Measurements from ENCODE around the gene DNAJC30. TPM values are rescaled to one million over a fixed set of nuclear protein-coding genes. Genes with fewer than 3 reads are reported as not detected.
A peak's percentile ranks its signal among the peaks of the same experiment; 100 is the strongest.
"Not testable (repeated sequence)": the region's sequence is repeated elsewhere in the genome, so short reads cannot be mapped to it uniquely, and the experiment has no call there.

Gene DNAJC30
- total RNA-seq, 1 donor from 2014 or later: 9.5 TPM

DNA sequence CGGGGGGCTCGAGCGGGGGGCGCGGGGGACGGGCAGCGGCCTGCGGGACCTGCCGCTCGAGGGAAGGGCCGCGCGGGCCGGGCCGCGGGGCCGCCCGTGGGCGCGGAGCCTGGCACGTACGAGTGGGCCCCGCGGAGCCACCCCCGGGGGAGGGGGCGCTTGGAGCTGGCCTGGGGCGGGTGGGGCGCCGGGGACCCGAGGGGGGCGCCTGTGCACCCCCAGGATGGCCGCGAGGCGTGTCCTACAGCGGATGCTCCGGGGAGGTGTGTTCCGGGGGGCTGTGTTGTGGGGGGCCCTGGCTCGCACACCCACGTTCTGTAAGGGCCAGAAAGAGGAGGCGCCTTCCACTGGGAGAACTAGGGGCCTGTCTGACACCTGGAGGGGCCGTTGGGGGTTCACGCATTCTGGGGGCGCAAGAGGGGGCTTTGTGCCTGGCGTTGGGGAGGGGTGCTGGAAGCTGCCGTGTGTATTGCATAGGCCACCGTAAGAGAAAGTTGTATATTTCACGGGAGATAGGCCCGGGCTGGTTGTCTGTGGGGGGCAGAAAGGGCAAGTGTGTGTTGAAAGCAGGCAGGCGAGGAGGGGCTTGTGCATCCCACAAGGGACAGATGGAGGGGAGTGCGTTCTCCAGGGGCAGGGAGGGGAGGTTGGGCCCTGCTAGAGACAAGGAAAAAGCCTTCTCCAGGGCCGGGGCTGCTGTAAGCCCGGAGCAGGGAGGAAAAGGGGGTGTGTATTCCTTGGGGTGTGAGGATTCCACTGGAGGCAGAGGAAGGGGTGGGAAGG, 15.0 kb downstream of the DNAJC30 start:
- H3K27ac Mint-ChIP-seq (ENCODE audit: unreplicated experiment): peak overlapping the region; percentile 59

DNA sequence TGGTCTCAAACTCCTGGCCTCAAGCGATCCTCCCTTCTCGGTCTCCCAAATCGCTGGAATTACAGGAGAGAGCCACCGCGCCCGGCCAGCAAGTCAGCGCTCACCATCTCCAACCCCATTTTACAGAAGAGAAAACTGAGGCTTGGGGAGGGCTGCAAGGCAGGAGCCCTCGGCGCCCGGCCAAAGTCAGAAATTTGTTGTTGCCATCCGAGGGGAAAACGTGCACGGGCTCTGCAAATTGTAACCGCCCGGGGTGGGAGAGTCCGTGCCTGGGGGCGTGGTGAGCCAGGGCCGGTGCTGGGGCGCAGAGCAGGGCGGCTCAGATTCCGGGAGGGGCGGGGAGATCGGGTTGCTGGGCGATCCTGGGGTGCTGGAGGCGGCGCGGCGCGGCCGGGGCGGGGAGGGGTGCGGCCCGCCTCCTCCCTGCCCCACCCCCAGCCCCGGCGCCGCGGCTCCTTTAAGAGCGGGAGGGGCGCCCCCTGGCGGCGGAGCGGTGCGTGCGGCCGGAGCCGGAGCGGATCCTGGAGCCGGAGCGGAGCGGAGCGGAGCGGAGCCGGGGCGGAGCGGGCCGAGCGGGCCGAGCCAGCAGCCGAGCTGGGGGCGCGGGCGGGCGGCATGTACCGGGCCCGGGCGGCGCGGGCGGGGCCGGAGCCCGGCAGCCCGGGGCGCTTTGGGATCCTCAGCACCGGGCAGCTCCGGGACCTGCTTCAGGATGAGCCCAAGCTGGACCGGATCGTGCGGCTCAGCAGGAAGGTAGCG, 15.7 kb downstream of the DNAJC30 start, which contains the start of gene VPS37D:
VPS37D (plus strand) TSS at position 488 of the 759 bp plus-strand sequence; CDS start at position 616, 128 bp downstream.
- TF ChIP-seq, protein P1, sequence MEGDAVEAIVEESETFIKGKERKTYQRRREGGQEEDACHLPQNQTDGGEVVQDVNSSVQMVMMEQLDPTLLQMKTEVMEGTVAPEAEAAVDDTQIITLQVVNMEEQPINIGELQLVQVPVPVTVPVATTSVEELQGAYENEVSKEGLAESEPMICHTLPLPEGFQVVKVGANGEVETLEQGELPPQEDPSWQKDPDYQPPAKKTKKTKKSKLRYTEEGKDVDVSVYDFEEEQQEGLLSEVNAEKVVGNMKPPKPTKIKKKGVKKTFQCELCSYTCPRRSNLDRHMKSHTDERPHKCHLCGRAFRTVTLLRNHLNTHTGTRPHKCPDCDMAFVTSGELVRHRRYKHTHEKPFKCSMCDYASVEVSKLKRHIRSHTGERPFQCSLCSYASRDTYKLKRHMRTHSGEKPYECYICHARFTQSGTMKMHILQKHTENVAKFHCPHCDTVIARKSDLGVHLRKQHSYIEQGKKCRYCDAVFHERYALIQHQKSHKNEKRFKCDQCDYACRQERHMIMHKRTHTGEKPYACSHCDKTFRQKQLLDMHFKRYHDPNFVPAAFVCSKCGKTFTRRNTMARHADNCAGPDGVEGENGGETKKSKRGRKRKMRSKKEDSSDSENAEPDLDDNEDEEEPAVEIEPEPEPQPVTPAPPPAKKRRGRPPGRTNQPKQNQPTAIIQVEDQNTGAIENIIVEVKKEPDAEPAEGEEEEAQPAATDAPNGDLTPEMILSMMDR (IDR thresholded peaks at IDR 0.05): peak; percentile 85
- H3K4me1 Mint-ChIP-seq (ENCODE audit: low read depth): peaks cover 18% of the 10 kb centered on the region
- peak within 1 kb of the TSS; percentile 59 for H3K27ac Mint-ChIP-seq (ENCODE audit: unreplicated experiment)
- H3K9me3 Mint-ChIP-seq (ENCODE audit: low read depth): peaks cover 7% of the 10 kb centered on the region
- H3K4me3 Mint-ChIP-seq (ENCODE audit: unreplicated experiment): peak within 1 kb of the TSS; percentile 82
- peak; percentile 91 for DNase-seq (ENCODE audit: low spot score)
- peaks cover 5% of the 10 kb centered on the region for H3K27me3 Mint-ChIP-seq (ENCODE audit: low read depth)
- peaks cover 1% of the 10 kb centered on the region for H3K36me3 Mint-ChIP-seq (ENCODE audit: low read depth)

More for the DNA sequence above, 15.0 kb downstream of the DNAJC30 start:
- H3K4me1 Mint-ChIP-seq (ENCODE audit: low read depth): peaks cover 18% of the 10 kb centered on the region
- peak overlapping the region; percentile 82 for H3K4me3 Mint-ChIP-seq (ENCODE audit: unreplicated experiment)
- peaks cover 1% of the 10 kb centered on the region for H3K36me3 Mint-ChIP-seq (ENCODE audit: low read depth)
- TF ChIP-seq, protein P1 (IDR thresholded peaks at IDR 0.05): no peak
- peaks cover 1% of the 10 kb centered on the region for H3K9me3 Mint-ChIP-seq (ENCODE audit: low read depth)
- no peak for DNase-seq (ENCODE audit: low spot score)
- H3K27me3 Mint-ChIP-seq (ENCODE audit: low read depth): peaks cover under 1% of the 10 kb centered on the region

DNA sequence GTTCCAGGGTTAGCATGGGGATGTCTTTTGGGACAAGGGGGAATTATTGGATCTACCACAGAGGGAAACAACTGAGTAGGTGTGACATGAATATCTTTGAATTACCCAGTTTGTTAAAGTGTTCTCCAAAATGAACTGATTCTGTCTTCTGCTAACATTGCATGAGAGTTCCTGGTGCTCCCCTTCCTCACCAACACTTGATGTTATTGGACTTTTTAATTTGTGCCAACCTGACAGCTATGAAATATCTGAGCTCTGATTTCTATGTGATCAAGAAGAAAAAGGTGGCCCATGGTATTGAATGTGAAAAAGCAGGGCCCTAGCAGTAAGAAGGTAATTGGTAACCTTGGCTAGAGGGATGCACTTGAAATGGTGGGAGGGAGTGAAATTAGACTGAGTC, 20.2 kb downstream of the DNAJC30 start:
- Mint-ChIP-seq H3K36me3 (ENCODE audit: low read depth) (no peaks in the 10 kb centered on the region), H3K27me3 (ENCODE audit: low read depth) (peaks cover 18% of the 10 kb centered on the region), H3K27ac (ENCODE audit: unreplicated experiment) (no peak overlapping the region), H3K9me3 (ENCODE audit: low read depth) (peaks cover 10% of the 10 kb centered on the region), H3K4me1 (ENCODE audit: low read depth) (peaks cover 8% of the 10 kb centered on the region), H3K4me3 (ENCODE audit: unreplicated experiment) (no peak overlapping the region)
- DNase-seq (ENCODE audit: low spot score): no peak
- TF ChIP-seq, protein P1 (IDR thresholded peaks at IDR 0.05): no peak

DNA sequence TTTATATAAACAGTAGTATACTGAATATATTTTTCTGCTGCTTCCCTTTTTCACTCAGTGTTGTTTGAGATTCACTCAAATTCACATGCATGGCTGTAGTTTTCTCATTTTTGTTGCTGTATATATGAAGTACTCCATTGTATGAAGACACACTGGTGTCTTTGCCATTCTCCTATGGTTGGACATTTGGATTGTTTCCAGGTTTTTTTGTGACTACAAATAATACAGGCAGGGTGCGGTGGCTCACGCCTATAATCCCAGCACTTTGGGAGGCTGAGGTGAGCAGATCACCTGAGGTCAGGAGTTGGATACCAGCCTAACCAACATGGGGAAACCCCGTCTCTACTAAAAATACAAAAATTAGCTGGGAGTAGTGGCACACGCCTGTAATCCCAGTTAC, 22.7 kb downstream of the DNAJC30 start:
- not testable (repeated sequence) for H3K9me3 Mint-ChIP-seq (ENCODE audit: low read depth); DNase-seq (ENCODE audit: low spot score); H3K27ac Mint-ChIP-seq (ENCODE audit: unreplicated experiment); H3K4me1 Mint-ChIP-seq (ENCODE audit: low read depth); H3K4me3 Mint-ChIP-seq (ENCODE audit: unreplicated experiment); H3K36me3 Mint-ChIP-seq (ENCODE audit: low read depth)
- H3K27me3 Mint-ChIP-seq (ENCODE audit: low read depth): peaks cover 18% of the 10 kb centered on the region

DNA sequence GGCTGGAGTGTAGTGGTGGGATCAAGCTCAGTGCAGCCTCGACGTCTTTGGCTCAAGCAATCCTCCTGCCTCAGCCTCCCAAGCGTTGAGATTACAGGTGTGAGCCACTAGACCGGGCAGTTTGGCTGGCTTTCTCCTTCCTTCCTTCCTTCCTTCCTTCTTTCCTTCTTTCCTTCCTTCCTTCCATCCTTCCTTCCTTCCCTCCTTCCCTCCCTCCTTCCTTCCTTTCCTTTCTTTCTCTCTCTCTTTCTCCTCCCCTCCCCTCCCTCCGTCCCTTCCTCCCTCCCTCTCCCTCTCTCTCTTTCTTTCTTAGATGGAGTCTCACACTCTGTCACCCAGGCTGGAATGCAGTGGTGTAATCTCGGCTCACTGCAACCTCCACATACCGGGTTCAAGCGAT, 23.3 kb downstream of the DNAJC30 start:
- Mint-ChIP-seq H3K27me3 (ENCODE audit: low read depth) (peaks cover 19% of the 10 kb centered on the region), H3K4me1 (ENCODE audit: low read depth) (no peaks in the 10 kb centered on the region), H3K36me3 (ENCODE audit: low read depth) (peaks cover 1% of the 10 kb centered on the region), H3K27ac (ENCODE audit: unreplicated experiment) (no peak overlapping the region), H3K4me3 (ENCODE audit: unreplicated experiment) (no peak overlapping the region), H3K9me3 (ENCODE audit: low read depth) (peaks cover 10% of the 10 kb centered on the region)
- TF ChIP-seq, protein P1 (IDR thresholded peaks at IDR 0.05): no peak
- no peak for DNase-seq (ENCODE audit: low spot score)

DNA sequence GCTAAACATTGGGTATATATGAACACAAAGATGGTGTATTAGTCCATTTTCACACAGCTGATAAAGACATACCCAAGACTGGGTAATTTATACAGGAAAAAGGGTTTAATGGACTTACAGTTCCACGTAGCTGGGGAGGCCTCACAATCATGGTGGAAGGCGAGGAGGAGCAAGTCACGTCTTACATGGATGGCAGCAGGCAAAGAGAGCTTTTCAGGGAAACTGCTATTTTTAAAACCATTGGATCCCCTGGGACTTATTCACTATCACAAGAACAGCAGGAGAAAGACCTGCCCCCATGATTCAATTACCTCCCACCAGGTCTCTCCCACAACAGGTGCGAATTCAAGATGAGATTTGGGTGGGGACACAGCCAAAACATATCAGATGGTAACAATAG, 27.9 kb downstream of the DNAJC30 start:
- DNase-seq (ENCODE audit: low spot score); H3K4me3 Mint-ChIP-seq (ENCODE audit: unreplicated experiment); H3K4me1 Mint-ChIP-seq (ENCODE audit: low read depth); H3K9me3 Mint-ChIP-seq (ENCODE audit: low read depth); H3K36me3 Mint-ChIP-seq (ENCODE audit: low read depth); H3K27ac Mint-ChIP-seq (ENCODE audit: unreplicated experiment): not testable (repeated sequence)
- peaks cover 29% of the 10 kb centered on the region for H3K27me3 Mint-ChIP-seq (ENCODE audit: low read depth)
